HepG2 (cell line): Measurements from ENCODE around the gene ETFRF1. TPM values are rescaled to one million over a fixed set of nuclear protein-coding genes. Genes with fewer than 3 reads are reported as not detected.

ENCODE experiments used
- ATAC-seq: fragments of 200-7000 bp; cut with Tn5 transposase; 3 replicates; pipeline ENCODE4 v1.9.1; 2020; ENCODE audit warnings: mild to moderate bottlenecking, moderate library complexity
- BruUV-seq: library from RNA; stranded (reverse); fragments of 400-500 nt; replicated peaks from 2 replicates; lab custom pipeline; 2021; lab: Mats Ljungman, UMichigan
- CTCF ChIA-PET: fragments of 300-600 bp; formaldehyde crosslinking; extraction: SDS; loops from one replicate; lab custom pipeline; 2021; ENCODE audit warnings: low total read pairs, inconsistent platforms, low intra/inter-chr PET ratio; lab: Yijun Ruan, JAX
- POLR2A ChIA-PET: fragments of 350-600 bp; sonication (Branson Sonifier 250); formaldehyde crosslinking; loops from one replicate; lab custom pipeline; 2020; ENCODE audit warnings: antibody characterized with exemption, inconsistent platforms; lab: Yijun Ruan, JAX
- DNase-seq: peaks from one replicate; pipeline ENCODE4 v3.0.0-alpha.2; 2015; ENCODE audit warnings: low spot score
- FAIRE-seq: peaks from 3 replicates; lab custom pipeline; 2011; peaks lifted over from hg19 to GRCh38; lab: Jason Lieb, UNC
- H2AFZ ChIP-seq: one replicate; pipeline ENCODE4 v1.6.1; 2011; ENCODE audit warnings: low read length, inconsistent platforms
- H3K27ac ChIP-seq: fragments of 300-600 bp; 3 replicates; pipeline ENCODE4 v1.8.0; 2011; ENCODE audit warnings: mixed run types, mild to moderate bottlenecking, mixed read lengths, low read length, inconsistent platforms; ENCODE audit not compliant: insufficient read depth; ENCODE audit errors: extremely low read length
- H3K27me3 ChIP-seq, 2 experiments: fragments of 200-600 bp in 1 of 2; 2 replicates in 1 of 2; 3 replicates in 1 of 2; pipeline versions ENCODE4 v1.6.0 to v1.8.0; 2011; ENCODE audit warnings: low read length in 2 of 2, mild to moderate bottlenecking in 2 of 2, moderate library complexity in 2 of 2, inconsistent platforms in 1 of 2; ENCODE audit not compliant: insufficient read depth in 2 of 2, control insufficient read depth in 1 of 2
- H3K36me3 ChIP-seq, 2 experiments: fragments of 200-600 bp in 1 of 2; replicated peaks in 1 of 2; 2 replicates in 1 of 2; 3 replicates in 1 of 2; pipeline versions ENCODE4 v1.5.1 to v1.8.0; 2011; ENCODE audit warnings: low read length in 2 of 2, inconsistent platforms in 1 of 2; ENCODE audit not compliant: insufficient read depth in 2 of 2, control insufficient read depth in 1 of 2
- H3K4me1 ChIP-seq: 2 replicates; pipeline ENCODE4 v1.5.1; 2012; ENCODE audit warnings: low read length, inconsistent platforms; ENCODE audit not compliant: insufficient read depth
- H3K4me2 ChIP-seq: 2 replicates; pipeline ENCODE4 v1.6.0; 2011; ENCODE audit warnings: low read depth, low read length, inconsistent platforms
- H3K4me3 ChIP-seq, 3 experiments: fragments of 200-600 bp in 1 of 3; sonication (generic), shearing (Covaris generic) in 1 of 3; replicated peaks in 1 of 3; 2 replicates each; pipeline ENCODE4 v1.5.1; 2011 to 2016; ENCODE audit warnings: low read length in 3 of 3, inconsistent platforms in 2 of 3, low read depth in 2 of 3, mild to moderate bottlenecking in 2 of 3, control low read depth in 1 of 3, mixed read lengths in 1 of 3; ENCODE audit not compliant: insufficient read depth in 1 of 3
- H3K79me2 ChIP-seq: one replicate; pipeline ENCODE4 v1.6.1; 2011; ENCODE audit warnings: low read length, inconsistent platforms; ENCODE audit not compliant: insufficient read depth
- H3K9ac ChIP-seq: 2 replicates; pipeline ENCODE4 v1.6.0; 2011; ENCODE audit warnings: mild to moderate bottlenecking, low read depth, low read length, inconsistent platforms; ENCODE audit not compliant: insufficient read depth
- H3K9me3 ChIP-seq: 2 replicates; pipeline ENCODE4 v1.5.1; 2012; ENCODE audit warnings: mild to moderate bottlenecking, low read length
- H4K20me1 ChIP-seq: 2 replicates; pipeline ENCODE4 v1.6.0; 2011; ENCODE audit warnings: inconsistent platforms, mild to moderate bottlenecking, low read length, moderate library complexity; ENCODE audit not compliant: insufficient read depth
- CHCHD3 ChIP-seq: sonication (generic); formaldehyde crosslinking; IDR thresholded peaks from 2 replicates; pipeline ENCODE4 v1.8.0; 2022; ENCODE audit warnings: mild to moderate bottlenecking, missing genetic modification reagents, moderate library complexity
- DZIP1 ChIP-seq: sonication (generic); formaldehyde crosslinking; IDR thresholded peaks from 2 replicates; pipeline ENCODE4 v1.5.0; 2020; ENCODE audit warnings: mild to moderate bottlenecking, missing genetic modification reagents
- EP300 ChIP-seq, 3 experiments: sonication (generic) in 1 of 3; formaldehyde crosslinking in 1 of 3; IDR thresholded peaks; 2 replicates each; pipeline versions ENCODE4 v1.5.1 to v1.6.1; 2011 to 2020; ENCODE audit warnings: low read depth in 2 of 3, low read length in 2 of 3, borderline replicate concordance in 1 of 3, improper control_type of control experiment in 1 of 3, mild to moderate bottlenecking in 1 of 3, missing genetic modification reagents in 1 of 3, moderate library complexity in 1 of 3
- FOXO4 ChIP-seq: sonication (generic); formaldehyde crosslinking; conservative IDR thresholded peaks from 2 replicates; pipeline ENCODE4 v1.8.1; 2023; ENCODE audit warnings: missing genetic modification reagents
- JARID2 ChIP-seq: sonication (generic); formaldehyde crosslinking; IDR thresholded peaks from 2 replicates; pipeline ENCODE4 v1.8.1; 2023; ENCODE audit warnings: missing genetic modification reagents, inconsistent platforms; ENCODE audit not compliant: insufficient replicate concordance
- KLF6 ChIP-seq: IDR thresholded peaks from 2 replicates; pipeline ENCODE4 v1.8.0; 2016; ENCODE audit warnings: missing biosample characterization, missing genetic modification reagents
- TARDBP ChIP-seq: sonication (generic); formaldehyde crosslinking; IDR thresholded peaks from 2 replicates; pipeline ENCODE4 v1.8.0; 2022; ENCODE audit warnings: mild to moderate bottlenecking, missing genetic modification reagents
- ZBTB25 ChIP-seq: IDR thresholded peaks from 2 replicates; pipeline ENCODE4 v1.6.1; 2018; ENCODE audit warnings: missing genetic modification reagents
- ZNF562 ChIP-seq: sonication (generic); formaldehyde crosslinking; IDR thresholded peaks from 2 replicates; pipeline ENCODE4 v1.8.0; 2022; ENCODE audit warnings: missing genetic modification reagents, borderline replicate concordance
- ZNF790 ChIP-seq: sonication (generic); formaldehyde crosslinking; IDR thresholded peaks from 2 replicates; pipeline ENCODE4 v1.8.0; 2022; ENCODE audit warnings: missing genetic modification reagents, mild to moderate bottlenecking, borderline replicate concordance
- WGBS: methylation state at CpG from one replicate; pipeline ENCODE4 v1.1.6; 2017; ENCODE audit warnings: low lambda C conversion rate; 5-methylcytosine and 5-hydroxymethylcytosine counted together
- in situ Hi-C: cut with HindIII; loops from 2 replicates; pipeline ENCODE4 v1.10.0; 2017; ENCODE audit warnings: low pct_unique_long_range_greater_than_20kb; ENCODE audit not compliant: extremely low pct_ligation_motif_present
- intact Hi-C: fragments of 100-400 bp; cut with micrococcal nuclease; formaldehyde crosslinking; loops from one replicate; pipeline ENCODE4 v1.10.0; 2022; ENCODE audit not compliant: unreplicated experiment
- polyA plus RNA-seq, 8 experiments: library from polyadenylated mRNA; depleted of rRNA in 3 of 8; stranded (reverse) in 7 of 8; unstranded in 1 of 8; fragments of >200 nt; fragmentation: Illumina TruSeq in 4 of 8; extraction: Trizol in 4 of 8; gene quantifications; 2 replicates each; pipeline versions ENCODE4 v1.2.1 to v1.2.3, GENCODE V29; 2011 to 2016; ENCODE audit warnings: low read depth in 4 of 8, missing spikeins in 1 of 8, mixed read lengths in 1 of 8; ENCODE audit not compliant: insufficient read depth in 1 of 8
- total RNA-seq, 5 experiments: library from RNA; depleted of rRNA; stranded (reverse); fragments of >200 nt; fragmentation: Illumina TruSeq; extraction: Trizol; gene quantifications; 2 replicates each; pipeline ENCODE4 v1.2.3, GENCODE V29; 2016; ENCODE audit warnings: low read depth in 1 of 5
- TF ChIP-seq, protein P1 (sequence below): sonication (generic); formaldehyde crosslinking; IDR thresholded peaks from 2 replicates; pipeline ENCODE4 v1.4.0; 2020; ENCODE audit warnings: mild to moderate bottlenecking, missing genetic modification reagents

ETFRF1 gene
- total and polyA plus RNA-seq, 2 of the 13 experiments (the other 11 are each of a cell fraction or from before 2014, with no cell fraction given), result 6.8 to 7.0 TPM

DNA sequence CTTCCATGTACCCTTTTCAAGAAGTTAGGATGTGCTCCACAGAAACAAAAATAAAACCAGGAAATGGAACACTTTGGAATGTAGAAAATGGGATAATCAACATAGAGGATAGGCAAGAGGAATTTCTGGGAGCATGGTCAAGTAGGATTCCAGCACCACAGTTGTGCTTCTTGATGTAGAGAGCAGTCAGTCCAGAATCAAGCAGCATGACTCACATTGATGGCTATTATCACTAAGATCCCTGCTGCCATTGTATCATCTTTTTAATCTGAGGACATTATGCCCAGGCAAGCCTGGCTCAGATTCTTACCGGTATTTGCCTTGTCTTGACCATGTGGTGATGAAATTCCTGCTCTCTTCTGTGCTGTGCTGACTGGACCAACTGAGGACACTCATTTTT is 5.7 kb downstream of the ETFRF1 start:
- no TSS peak for BruUV-seq
- Histone ChIP-seq H3K9ac (no peak overlapping the region), H3K27me3 (no peaks in the 10 kb centered on the region), H3K4me3 (no peak overlapping the region), H4K20me1 (no peaks in the 10 kb centered on the region), H3K9me3 (no peaks in the 10 kb centered on the region), H3K79me2 (no peaks in the 10 kb centered on the region), H3K4me2 (no peak overlapping the region), H3K36me3 (no peaks in the 10 kb centered on the region), H3K27ac (no peak overlapping the region), H2AFZ (no peak overlapping the region), H3K4me1 (peaks cover 12% of the 10 kb centered on the region)
- ChIA-PET CTCF (no interaction called here), POLR2A (no interaction called here)
- 93% methylated on average over 1 of the region's 1 CpG for WGBS
- ATAC-seq (no peak), FAIRE-seq (no peak), DNase-seq (no peak)
- 0 out of 2 replicates have a peak, but pooled peaks have one; percentile 20 for TF ChIP-seq FOXO4 (CRISPR knock-in tag)
- TF ChIP-seq, protein P1, sequence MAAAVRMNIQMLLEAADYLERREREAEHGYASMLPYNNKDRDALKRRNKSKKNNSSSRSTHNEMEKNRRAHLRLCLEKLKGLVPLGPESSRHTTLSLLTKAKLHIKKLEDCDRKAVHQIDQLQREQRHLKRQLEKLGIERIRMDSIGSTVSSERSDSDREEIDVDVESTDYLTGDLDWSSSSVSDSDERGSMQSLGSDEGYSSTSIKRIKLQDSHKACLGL (CRISPR knock-in tag), result no peak
- intact Hi-C loops, result no loop called here
- in situ Hi-C loops, result no loop called here

GRCh38 chr12:25202137-25202536 is 7.1 kb downstream of the ETFRF1 start:
- WGBS, result 91% methylated on average over 2 of the region's 2 CpGs
- Histone ChIP-seq H3K9me3 (no peaks in the 10 kb centered on the region), H2AFZ (no peak overlapping the region), H3K27me3 (no peaks in the 10 kb centered on the region), H3K27ac (no peak overlapping the region), H3K9ac (no peak overlapping the region), H3K4me3 (no peak overlapping the region), H3K4me2 (no peak overlapping the region), H3K36me3 (no peaks in the 10 kb centered on the region), H3K4me1 (no peaks in the 10 kb centered on the region), H4K20me1 (no peaks in the 10 kb centered on the region), H3K79me2 (no peaks in the 10 kb centered on the region)
- intact Hi-C loops (no loop called here), in situ Hi-C loops (no loop called here)
- CTCF ChIA-PET, result no interaction called here
- no peak; the same call in 2 of the 3 replicates for ATAC-seq
- POLR2A ChIA-PET, result no interaction called here
- FAIRE-seq, result no peak
- no peak for DNase-seq
- no TSS peak for BruUV-seq
- TF ChIP-seq EP300 (IDR thresholded peaks at IDR 0.05; ENCODE audit: low read depth in 2 of 2, low read length in 2 of 2), result no peak
- TF ChIP-seq EP300 (CRISPR knock-in tag; IDR thresholded peaks at IDR 0.05; ENCODE audit: borderline replicate concordance), result no peak
- no peak for TF ChIP-seq TARDBP (CRISPR knock-in tag)
- TF ChIP-seq JARID2 (CRISPR knock-in tag), result no peak
- TF ChIP-seq ZNF790 (CRISPR knock-in tag), result no peak
- no peak for TF ChIP-seq ZNF562
- no peak for TF ChIP-seq CHCHD3 (CRISPR knock-in tag)
- no peak for TF ChIP-seq ZBTB25
- no peak for TF ChIP-seq KLF6 (CRISPR knock-in tag)
- no peak for TF ChIP-seq DZIP1 (CRISPR knock-in tag)
